Heart left ventricle (tissue), 16 donors: ENCODE data around the gene PBX1. TPM values are rescaled to one million over a fixed set of nuclear protein-coding genes. Genes with fewer than 3 reads are reported as not detected.

Experiments used
- ATAC-seq, 4 donors: fragments of 200-7000 bp; cut with Tn5 transposase; one replicate each; pipeline ENCODE4 v1.9.1; 2020 to 2022; ENCODE audit warnings: moderate library complexity in 4 of 4, mild to moderate bottlenecking in 3 of 4, moderate number of reproducible peaks in 1 of 4
- DNase-seq, 5 donors: peaks; one replicate each; pipeline ENCODE4 v3.0.0-alpha.2; 2020
- H3K27ac ChIP-seq, 12 donors: fragments of 200-600 bp; sonication (generic) in 4 of 12; one replicate each; pipeline versions ENCODE4 v1.5.0 to v1.8.0; 2016 to 2022; ENCODE audit warnings: mild to moderate bottlenecking in 2 of 12
- H3K27me3 ChIP-seq, 9 donors: fragments of 200-600 bp; sonication (generic) in 2 of 9; one replicate each; pipeline versions ENCODE4 v1.5.1 to v1.8.0; 2016 to 2022; ENCODE audit warnings: mild to moderate bottlenecking in 3 of 9
- H3K36me3 ChIP-seq, 9 donors: fragments of 200-600 bp; sonication (generic) in 2 of 9; one replicate each; pipeline versions ENCODE4 v1.5.0 to v1.8.0; 2018 to 2022; ENCODE audit warnings: mild to moderate bottlenecking in 2 of 9
- H3K4me1 ChIP-seq, 12 donors: fragments of 200-600 bp; sonication (generic) in 4 of 12; one replicate each; pipeline versions ENCODE4 v1.5.0 to v1.8.0; 2016 to 2022; ENCODE audit warnings: mild to moderate bottlenecking in 3 of 12
- H3K4me3 ChIP-seq, 12 donors: fragments of 200-600 bp; sonication (generic) in 4 of 12; one replicate each; pipeline versions ENCODE4 v1.5.0 to v1.8.0; 2017 to 2022; ENCODE audit warnings: mild to moderate bottlenecking in 9 of 12, moderate library complexity in 4 of 12
- H3K9me3 ChIP-seq, 12 donors: fragments of 200-600 bp; sonication (generic) in 4 of 12; one replicate each; pipeline versions ENCODE4 v1.5.0 to v1.8.0; 2016 to 2022; ENCODE audit warnings: mild to moderate bottlenecking in 1 of 12
- POLR2A ChIP-seq, 2 donors: fragments of 450-650 bp; IDR thresholded peaks; one replicate each; pipeline ENCODE4 v1.6.1; 2017; ENCODE audit warnings: antibody characterized with exemption in 2 of 2, mild to moderate bottlenecking in 2 of 2, moderate library complexity in 2 of 2
- WGBS, 4 donors: extraction: QIAGEN DNeasy Blood & Tissue Kit in 2 of 4; methylation state at CpG; one replicate each; pipeline versions ENCODE4 v1.1.5 to v1.1.7; 2013 to 2018; 5-methylcytosine and 5-hydroxymethylcytosine counted together
- intact Hi-C, 10 donors: fragments of 100-400 bp; cut with DNase I; formaldehyde crosslinking; loops; one replicate each; pipeline versions ENCODE4 v1.11.1 to v1.14.2; 2022
- polyA plus RNA-seq, 2 donors: library from polyadenylated mRNA; stranded (reverse); fragments of 200-250 nt; gene quantifications; one replicate each; pipeline ENCODE4 v1.2.3, GENCODE V29; 2013
- total RNA-seq, 9 donors: library from RNA; depleted of rRNA in 2 of 9; stranded (reverse); fragments of >200 nt in 2 of 9; fragmentation: NEBNext Ultra II Directional in 3 of 9; extraction: Animal tissue kit (Norgen Biotek cat#: 25700) in 3 of 9; gene quantifications; one replicate each; pipeline versions ENCODE4 v1.1.0 to v1.2.4, GENCODE V29; 2016 to 2023
- TF ChIP-seq, protein P1 (sequence below), 12 donors: fragments of 200-600 bp; sonication (generic) in 4 of 12; IDR thresholded peaks; one replicate each; pipeline versions ENCODE4 v1.5.0 to v1.8.0; 2018 to 2022; ENCODE audit warnings: antibody characterized with exemption in 12 of 12, mild to moderate bottlenecking in 5 of 12
- donor health status: ischemic (EF 13 %, LVEDD 7.1; RV severe dilation, severe dysfunction).
- donor health status: healthy with polysubstance abuse.
- donor health status: DM: no; HTN: yes; CAD: no.
- donor health status: DM: no; HTN: no; CAD: no.
- donor health status: ischemic (EF 25% LVEDD 6.9; RV normal size, moderate dysfunction).
- donor health status: ischemic (EF 25% LVEDD 5.7; RV mildly dilated, moderate dysfunction).
- donor health status: healthy.
- donor health status: DM: yes; HTN: yes; CAD: no.
- donor health status: ischemic (EF 35%, LVEDD 5.7; RV mildly dilated, moderate dysfunction).
- donor health status: nonischemic (EF 11% LVEDD 7.7; RV severe dilation, severe dysfunction).
- donor health status: DM: yes; HTN: yes; CAD: no.
- donor health status: PGD.
- donor health status: ischemic (EF 29% LVEDD 5.4; RV normal size, mild dysfunction).
- donor health status: nonischemic (EF 23%, LVEDD 6.1; RV moderate dilation, normal function).

Gene PBX1
- total and polyA plus RNA-seq, 11 donors, result 15.2 to 78.2 (median 59.1) TPM

GRCh38 chr1:164885311-164885710 is 326.3 kb downstream of the PBX1 start:
- Histone ChIP-seq H3K27me3 (no peaks in the 10 kb centered on the region), H3K4me1 (peaks cover 0 to 4% (median 0%) of the 10 kb centered on the region in 12 donors), H3K4me3 (no peak overlapping the region), H3K27ac (no peak overlapping the region), H3K9me3 (no peaks in the 10 kb centered on the region), H3K36me3 (no peaks in the 10 kb centered on the region)
- ATAC-seq, result no peak
- no peak for TF ChIP-seq POLR2A (IDR thresholded peaks at IDR 0.05)
- TF ChIP-seq, protein P1, sequence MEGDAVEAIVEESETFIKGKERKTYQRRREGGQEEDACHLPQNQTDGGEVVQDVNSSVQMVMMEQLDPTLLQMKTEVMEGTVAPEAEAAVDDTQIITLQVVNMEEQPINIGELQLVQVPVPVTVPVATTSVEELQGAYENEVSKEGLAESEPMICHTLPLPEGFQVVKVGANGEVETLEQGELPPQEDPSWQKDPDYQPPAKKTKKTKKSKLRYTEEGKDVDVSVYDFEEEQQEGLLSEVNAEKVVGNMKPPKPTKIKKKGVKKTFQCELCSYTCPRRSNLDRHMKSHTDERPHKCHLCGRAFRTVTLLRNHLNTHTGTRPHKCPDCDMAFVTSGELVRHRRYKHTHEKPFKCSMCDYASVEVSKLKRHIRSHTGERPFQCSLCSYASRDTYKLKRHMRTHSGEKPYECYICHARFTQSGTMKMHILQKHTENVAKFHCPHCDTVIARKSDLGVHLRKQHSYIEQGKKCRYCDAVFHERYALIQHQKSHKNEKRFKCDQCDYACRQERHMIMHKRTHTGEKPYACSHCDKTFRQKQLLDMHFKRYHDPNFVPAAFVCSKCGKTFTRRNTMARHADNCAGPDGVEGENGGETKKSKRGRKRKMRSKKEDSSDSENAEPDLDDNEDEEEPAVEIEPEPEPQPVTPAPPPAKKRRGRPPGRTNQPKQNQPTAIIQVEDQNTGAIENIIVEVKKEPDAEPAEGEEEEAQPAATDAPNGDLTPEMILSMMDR (IDR thresholded peaks at IDR 0.05), result no peak
- intact Hi-C loops, result no loop called here
- DNase-seq, result no peak
- WGBS, 4 donors, result 90 to 96% (median 94%) methylated on average over 4 of the region's 4 CpGs

- intact Hi-C loops, result no loop called here
- TF ChIP-seq POLR2A (IDR thresholded peaks at IDR 0.05), result no peak
- TF ChIP-seq, protein P1 (IDR thresholded peaks at IDR 0.05), result no peak
- H3K27ac ChIP-seq, result no peak overlapping the region
- no peaks in the 10 kb centered on the region for H3K4me1 ChIP-seq
- ATAC-seq, result no peak
- H3K9me3 ChIP-seq, result no peaks in the 10 kb centered on the region
- no peaks in the 10 kb centered on the region for H3K36me3 ChIP-seq
- H3K4me3 ChIP-seq, result no peak overlapping the region
- no peaks in the 10 kb centered on the region for H3K27me3 ChIP-seq
- whole genome bisulfite sequencing, 4 donors, result 93 to 100% (median 94%) methylated on average over 1 of the region's 1 CpG
- no peak for DNase-seq
Measured at GRCh38 chr1:164886101-164886500, 327.1 kb downstream of the PBX1 start.

DNA sequence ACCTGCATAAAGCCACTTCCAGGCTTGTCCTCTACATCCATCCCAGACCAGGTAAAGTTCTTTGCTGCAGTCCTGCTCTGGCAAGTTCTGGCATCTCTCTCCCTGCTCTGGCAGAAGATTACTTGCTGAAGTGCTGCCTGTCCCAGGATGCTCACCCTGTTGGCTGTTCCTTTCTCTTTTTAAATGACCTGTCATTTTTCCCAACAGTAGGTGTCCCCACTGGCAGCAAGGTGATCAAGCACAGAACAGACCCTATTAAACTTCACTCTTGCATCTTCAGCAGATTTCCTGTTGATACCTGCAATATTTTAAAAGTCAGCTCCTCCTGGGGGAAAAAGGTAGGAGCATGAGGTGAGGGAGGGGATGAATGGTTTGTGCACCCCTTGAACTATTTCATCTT is 332.6 kb downstream of the PBX1 start:
- TF ChIP-seq, protein P1 (IDR thresholded peaks at IDR 0.05), result no peak
- TF ChIP-seq POLR2A (IDR thresholded peaks at IDR 0.05), result no peak
- Histone ChIP-seq H3K9me3 (no peaks in the 10 kb centered on the region), H3K4me3 (no peak overlapping the region)

GRCh38 chr1:164895026-164895912 is 336.3 kb downstream of the PBX1 start:
- intact Hi-C loops, result no loop called here
- Histone ChIP-seq H3K9me3 (peaks cover 0 to 11% (median 0%) of the 10 kb centered on the region in 12 donors), H3K27ac (no peak overlapping the region), H3K36me3 (no peaks in the 10 kb centered on the region), H3K4me1 (no peaks in the 10 kb centered on the region), H3K27me3 (no peaks in the 10 kb centered on the region), H3K4me3 (no peak overlapping the region)
- DNase-seq, result peak in 2 of 5 donors; percentile 37 to 59
- 41 to 52% (median 46%) methylated on average over 6 to 8 of the region's 8 CpGs for WGBS, 4 donors
- TF ChIP-seq, protein P1 (IDR thresholded peaks at IDR 0.05), result no peak
- TF ChIP-seq POLR2A (IDR thresholded peaks at IDR 0.05), result no peak
- ATAC-seq, result peak; percentile 37 to 79 (median 76)

More for the DNA sequence above, 332.6 kb downstream of the PBX1 start:
- no peak overlapping the region for H3K27ac ChIP-seq
- H3K4me1 ChIP-seq, result no peaks in the 10 kb centered on the region
- intact Hi-C loops, result loop anchor here in 1 of 10 donors (5.0 kb wide), 1 partner anchor 79 kb away; no protein-coding TSS in a partner anchor
- no peaks in the 10 kb centered on the region for H3K27me3 ChIP-seq
- DNase-seq, result no peak
- ATAC-seq, result no peak
- no peaks in the 10 kb centered on the region for H3K36me3 ChIP-seq
